ENCODE data around the gene TMEM63A. TPM values are rescaled to one million over a fixed set of nuclear protein-coding genes. Genes with fewer than 3 reads are reported as not detected.

The TMEM63A gene
- total RNA-seq, 2 experiments from 2014 or later, result 29.5 to 33.0 TPM

DNA sequence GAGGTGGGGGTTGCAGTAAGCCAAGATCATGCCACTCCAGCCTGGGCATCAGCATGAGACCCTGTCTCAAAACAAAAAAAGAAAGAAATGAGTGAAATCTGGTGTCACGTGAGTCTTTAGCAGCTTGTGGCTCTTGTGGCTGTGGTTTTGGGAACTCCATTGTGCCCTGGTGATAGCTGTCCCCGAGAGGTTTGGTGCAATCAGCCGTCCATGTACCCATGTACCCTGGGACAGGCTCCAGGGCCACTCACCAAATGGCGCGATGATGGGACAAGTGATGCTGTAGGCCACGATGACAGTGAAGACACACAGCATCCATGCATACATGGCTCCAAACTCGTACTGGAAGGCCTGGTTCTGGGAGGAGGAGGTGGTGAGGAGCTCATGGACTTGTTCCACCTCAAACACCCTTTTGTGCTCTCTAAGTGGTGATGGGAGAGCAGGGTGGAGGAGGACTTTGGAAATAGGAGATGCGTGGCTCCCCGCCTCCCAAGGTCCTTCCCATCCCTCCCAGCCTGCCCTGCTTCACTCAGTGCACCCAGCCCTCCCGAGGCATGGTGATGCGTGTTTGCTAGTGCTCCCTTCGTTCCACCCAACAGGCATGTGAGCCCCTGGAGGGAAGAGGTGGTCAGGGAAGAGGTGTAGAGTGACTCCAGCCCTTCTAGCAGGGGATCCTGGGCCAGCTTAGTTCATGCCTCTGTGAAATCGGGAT lies 29.6 kb downstream of the TMEM63A start:
- Mint-ChIP-seq H3K36me3 (peaks cover 52% of the 10 kb centered on the region), H3K27me3 (no peaks in the 10 kb centered on the region), H3K4me1 (peaks cover 48% of the 10 kb centered on the region), H3K4me3 (no peak overlapping the region), H3K27ac (peak overlapping the region; percentile 72), H3K9me3 (peaks cover 2% of the 10 kb centered on the region)
- no peak for DNase-seq

DNA sequence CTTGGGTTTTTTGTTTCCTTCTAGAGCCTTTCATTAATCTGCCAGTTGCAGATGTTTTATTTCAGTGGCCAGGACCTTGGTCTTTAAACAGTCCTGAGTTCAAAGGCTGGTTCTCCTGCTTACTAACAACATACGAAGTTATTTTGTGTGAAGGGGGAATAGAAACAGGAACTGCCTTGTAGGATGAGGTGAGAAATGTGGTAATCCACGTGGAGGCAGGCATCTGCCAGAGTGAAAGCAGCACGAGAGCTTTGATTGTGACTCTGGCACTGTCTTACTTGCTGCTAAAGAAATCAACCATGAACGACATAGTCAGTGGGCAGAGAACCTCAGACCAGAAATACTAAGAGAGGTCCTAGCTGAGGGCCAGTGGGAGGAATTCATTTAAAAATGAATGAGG lies 30.4 kb downstream of the TMEM63A start:
- peaks cover 2% of the 10 kb centered on the region for H3K9me3 Mint-ChIP-seq
- DNase-seq, result peak; percentile 30
- H3K4me3 Mint-ChIP-seq, result no peak overlapping the region
- peak overlapping the region; percentile 72 for H3K27ac Mint-ChIP-seq
- H3K4me1 Mint-ChIP-seq, result peaks cover 53% of the 10 kb centered on the region
- peaks cover 52% of the 10 kb centered on the region for H3K36me3 Mint-ChIP-seq
- H3K27me3 Mint-ChIP-seq, result no peaks in the 10 kb centered on the region

DNA sequence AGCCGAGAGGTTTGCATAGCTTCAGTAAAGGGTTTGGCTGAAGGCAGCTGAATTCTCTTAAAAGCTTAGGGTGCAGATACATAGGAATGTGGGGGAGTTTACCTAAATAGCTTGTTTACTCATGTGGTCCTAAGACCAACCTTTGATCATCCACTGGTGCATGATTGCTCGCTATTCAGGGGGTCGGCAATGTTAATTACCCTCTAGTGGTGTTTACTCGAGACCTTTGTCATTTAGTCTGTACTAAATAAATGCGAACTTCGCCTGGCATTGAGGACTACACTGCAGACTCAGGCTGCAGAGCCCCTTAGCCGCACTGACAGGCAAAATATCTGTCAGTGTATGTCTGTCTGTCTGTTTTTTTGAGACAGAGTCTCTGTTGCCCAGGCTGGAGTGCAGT lies 31.8 kb downstream of the TMEM63A start:
- Mint-ChIP-seq H3K36me3 (peaks cover 49% of the 10 kb centered on the region), H3K27me3 (no peaks in the 10 kb centered on the region), H3K9me3 (peaks cover 2% of the 10 kb centered on the region), H3K4me3 (no peak overlapping the region), H3K4me1 (peaks cover 47% of the 10 kb centered on the region), H3K27ac (peak overlapping the region; percentile 51)
- no peak for DNase-seq

DNA sequence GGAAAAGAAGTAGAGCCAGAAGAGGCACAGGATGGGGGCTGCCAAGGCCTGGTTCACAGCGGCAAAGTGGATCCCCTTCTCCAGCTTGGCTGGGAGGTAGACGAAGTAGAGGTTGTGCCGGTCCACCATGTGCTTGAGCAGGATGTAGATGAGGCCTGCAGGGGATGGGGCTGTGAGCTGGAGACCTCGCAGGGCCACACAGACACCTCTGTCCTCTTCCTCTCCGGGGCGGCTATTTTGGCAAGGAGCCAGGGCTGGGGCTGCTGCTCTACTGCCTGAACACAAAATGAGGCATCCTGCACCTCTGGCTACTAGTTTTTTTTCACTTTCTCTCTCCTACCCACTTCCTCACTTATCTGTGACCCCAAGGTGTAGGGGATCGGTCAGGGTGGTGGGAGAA lies 32.3 kb downstream of the TMEM63A start:
- no peak overlapping the region for H3K4me3 Mint-ChIP-seq
- peaks cover 47% of the 10 kb centered on the region for H3K4me1 Mint-ChIP-seq
- H3K27ac Mint-ChIP-seq, result peak overlapping the region; percentile 51
- no peaks in the 10 kb centered on the region for H3K27me3 Mint-ChIP-seq
- DNase-seq, result peak; percentile 40
- peaks cover 49% of the 10 kb centered on the region for H3K36me3 Mint-ChIP-seq
- H3K9me3 Mint-ChIP-seq, result peaks cover 2% of the 10 kb centered on the region

DNA sequence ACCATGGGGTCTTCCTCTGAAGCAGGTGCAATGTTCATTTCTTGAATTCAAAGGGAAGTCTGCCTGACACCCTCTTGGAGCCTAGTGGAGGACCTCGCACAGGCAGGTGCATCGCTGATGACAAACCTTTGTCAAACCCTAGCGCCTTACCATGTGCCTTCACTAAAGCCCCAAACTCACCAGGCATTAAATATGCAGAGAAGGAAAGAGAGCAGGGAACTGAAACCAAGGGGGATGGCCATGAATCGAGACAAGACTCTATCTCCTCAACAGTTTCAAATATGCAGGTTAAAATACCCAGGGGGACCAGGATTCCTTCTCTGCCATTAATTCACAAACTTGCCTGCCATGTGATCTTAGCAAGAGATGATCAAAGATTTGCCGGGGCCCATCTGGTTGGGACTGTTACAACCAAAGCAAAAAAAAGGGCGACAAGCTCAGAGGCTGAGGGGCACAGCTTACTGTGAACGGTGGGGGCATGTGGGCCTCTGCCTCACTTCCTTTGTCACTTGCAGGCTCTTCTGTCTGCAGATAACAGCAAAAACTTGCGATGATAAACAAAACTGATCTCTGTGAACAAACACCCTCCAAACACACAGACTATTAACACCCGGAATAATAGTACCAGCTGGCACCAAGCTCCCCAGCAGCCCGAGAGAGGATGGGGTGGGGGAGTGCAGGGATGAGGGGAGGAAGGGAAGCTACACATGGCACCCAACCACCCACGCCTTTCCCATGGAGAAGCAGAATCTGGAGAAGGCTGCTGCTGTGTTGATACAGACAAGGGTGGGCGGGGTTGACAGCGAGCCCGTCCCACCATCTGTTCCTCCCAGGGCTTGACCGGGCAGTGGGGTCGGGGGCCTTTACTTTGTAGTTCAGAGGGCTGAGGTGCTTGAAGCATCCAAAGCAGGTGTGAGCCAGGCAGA lies 33.9 kb downstream of the TMEM63A start:
- no peak for DNase-seq
- H3K27ac Mint-ChIP-seq, result peak overlapping the region; percentile 86
- peak overlapping the region; percentile 48 for H3K4me3 Mint-ChIP-seq
- H3K4me1 Mint-ChIP-seq, result peaks cover 47% of the 10 kb centered on the region
- H3K36me3 Mint-ChIP-seq, result peaks cover 46% of the 10 kb centered on the region
- H3K9me3 Mint-ChIP-seq, result peaks cover 2% of the 10 kb centered on the region
- no peaks in the 10 kb centered on the region for H3K27me3 Mint-ChIP-seq

DNA sequence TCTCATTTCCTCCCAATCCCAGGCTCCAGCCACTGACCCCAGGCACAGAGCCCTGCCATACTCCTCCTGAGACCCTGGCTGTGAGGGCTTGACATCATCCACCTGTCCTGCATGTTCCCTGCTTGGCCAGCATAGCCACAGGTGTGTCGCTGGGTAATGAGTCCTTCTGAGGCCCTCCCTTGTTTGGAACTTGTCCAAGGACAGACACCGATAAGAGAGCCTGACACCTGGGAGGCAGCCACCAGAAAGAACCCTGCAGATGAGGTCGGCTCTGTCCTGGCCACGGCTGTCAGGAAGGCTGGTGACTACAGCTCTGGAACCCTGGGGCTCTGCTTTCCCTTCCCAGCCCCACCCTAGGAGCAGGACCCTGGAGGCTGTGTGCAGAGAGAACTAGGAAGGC lies 34.6 kb downstream of the TMEM63A start:
- Mint-ChIP-seq H3K27me3 (no peaks in the 10 kb centered on the region), H3K9me3 (peaks cover 2% of the 10 kb centered on the region), H3K4me1 (peaks cover 46% of the 10 kb centered on the region), H3K4me3 (no peak overlapping the region), H3K27ac (peak overlapping the region; percentile 86), H3K36me3 (peaks cover 41% of the 10 kb centered on the region)
- no peak for DNase-seq

DNA sequence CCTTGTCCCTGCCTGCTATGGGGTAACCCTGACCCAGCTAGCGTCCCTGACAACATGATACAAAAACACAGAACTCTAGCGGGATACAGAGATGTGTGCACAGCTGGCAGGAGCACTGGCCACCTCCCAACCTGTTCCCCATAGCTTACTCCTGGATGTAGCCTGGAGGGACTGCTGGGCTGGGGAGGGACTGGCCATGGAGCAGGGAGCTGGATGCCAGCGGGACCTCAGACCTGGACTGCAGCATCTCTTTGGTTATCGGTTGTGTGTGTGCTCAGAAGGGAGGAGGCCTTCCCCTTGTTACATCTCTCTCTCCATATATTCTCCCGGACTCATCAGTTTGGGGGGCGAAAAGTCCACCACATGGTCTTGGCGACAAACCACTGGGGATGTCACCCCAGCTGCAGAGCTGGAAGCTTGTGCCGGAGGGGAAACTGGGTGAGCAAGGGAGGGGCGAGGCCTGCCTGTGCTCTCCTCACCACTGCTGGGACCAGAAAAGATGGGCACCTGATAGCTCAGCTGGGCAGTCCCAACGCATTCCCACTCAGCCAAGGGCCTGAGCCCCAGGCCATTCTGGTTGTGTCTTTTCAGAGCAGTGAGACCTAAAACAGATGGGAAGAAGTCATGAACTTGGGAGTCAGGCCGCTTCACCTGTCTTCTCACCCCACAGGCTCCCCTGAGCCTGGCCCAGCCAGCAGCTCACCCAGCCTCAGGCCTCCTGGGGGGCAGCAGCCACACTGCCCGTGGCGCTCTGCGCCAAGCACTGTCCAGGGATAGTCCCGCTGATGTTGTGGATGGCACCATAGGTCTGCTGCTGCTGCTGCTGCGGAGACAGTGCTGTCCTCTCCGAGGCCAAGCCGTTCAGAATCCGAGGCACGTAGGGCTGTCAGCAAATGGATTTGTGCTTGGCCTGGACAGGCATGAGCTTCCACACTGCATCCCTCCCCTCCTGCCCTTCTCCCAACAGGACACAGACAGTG lies 35.6 kb downstream of the TMEM63A start:
- Mint-ChIP-seq H3K27me3 (no peaks in the 10 kb centered on the region), H3K36me3 (peaks cover 32% of the 10 kb centered on the region), H3K4me3 (no peak overlapping the region), H3K27ac (no peak overlapping the region), H3K4me1 (peaks cover 43% of the 10 kb centered on the region), H3K9me3 (peaks cover 2% of the 10 kb centered on the region)
- DNase-seq, result no peak

DNA sequence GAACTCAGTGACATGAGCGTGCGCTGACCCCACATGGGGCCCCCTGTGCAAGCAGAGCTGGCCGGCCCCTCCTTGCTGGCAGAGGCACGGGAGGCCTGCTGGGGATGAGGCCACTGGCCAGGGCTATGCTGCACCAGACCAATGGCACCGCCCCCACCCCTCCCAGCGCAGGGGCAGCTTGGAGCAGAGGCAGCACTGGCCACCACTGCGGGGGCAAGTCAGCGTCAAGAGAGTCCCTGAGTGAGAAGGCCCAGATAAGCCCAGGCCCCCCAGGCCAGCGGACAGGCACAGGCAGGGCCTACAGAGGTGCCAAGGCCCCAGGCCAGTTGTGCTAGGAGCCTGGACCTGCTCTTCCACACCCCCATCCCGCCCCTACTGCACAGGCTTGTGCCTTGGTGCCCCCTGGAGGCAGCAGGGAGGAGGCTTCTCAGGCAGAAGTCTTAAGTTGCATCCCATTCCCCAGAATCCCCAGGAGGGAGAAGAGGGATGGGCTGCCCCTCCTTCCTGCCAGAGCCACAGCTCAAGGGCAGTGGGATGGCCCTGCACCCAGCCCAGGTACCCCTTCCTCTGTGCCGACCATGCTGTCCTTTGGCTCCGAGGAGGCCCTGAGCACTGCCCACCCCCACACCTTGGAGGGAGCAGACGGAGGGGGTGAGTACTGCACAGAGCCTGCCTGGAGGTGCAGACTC lies 36.5 kb downstream of the TMEM63A start:
- Mint-ChIP-seq H3K27me3 (no peaks in the 10 kb centered on the region), H3K4me1 (peaks cover 43% of the 10 kb centered on the region), H3K27ac (peak overlapping the region; percentile 48), H3K4me3 (no peak overlapping the region), H3K9me3 (no peaks in the 10 kb centered on the region), H3K36me3 (peaks cover 25% of the 10 kb centered on the region)
- peak; percentile 49 for DNase-seq

DNA sequence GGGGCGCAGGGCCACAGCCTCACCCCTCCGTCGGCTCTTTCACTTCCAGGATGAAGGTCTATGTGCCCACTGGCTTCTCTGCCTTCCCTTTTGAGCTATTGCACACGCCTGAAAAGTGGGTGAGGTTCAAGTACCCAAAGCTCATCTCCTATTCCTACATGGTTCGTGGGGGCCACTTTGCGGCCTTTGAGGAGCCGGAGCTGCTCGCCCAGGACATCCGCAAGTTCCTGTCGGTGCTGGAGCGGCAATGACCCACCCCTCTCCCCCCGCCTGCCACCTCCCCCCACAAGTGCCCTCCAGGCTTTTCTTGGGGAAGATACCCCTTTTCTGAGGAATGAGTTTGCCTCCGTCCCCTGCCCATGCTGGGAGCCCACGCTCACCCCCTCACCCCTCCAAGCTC lies 37.1 kb downstream of the TMEM63A start:
- Mint-ChIP-seq H3K4me3 (no peak overlapping the region), H3K27ac (peak overlapping the region; percentile 48), H3K36me3 (peaks cover 20% of the 10 kb centered on the region), H3K9me3 (no peaks in the 10 kb centered on the region), H3K27me3 (no peaks in the 10 kb centered on the region), H3K4me1 (peaks cover 42% of the 10 kb centered on the region)
- no peak for DNase-seq

DNA sequence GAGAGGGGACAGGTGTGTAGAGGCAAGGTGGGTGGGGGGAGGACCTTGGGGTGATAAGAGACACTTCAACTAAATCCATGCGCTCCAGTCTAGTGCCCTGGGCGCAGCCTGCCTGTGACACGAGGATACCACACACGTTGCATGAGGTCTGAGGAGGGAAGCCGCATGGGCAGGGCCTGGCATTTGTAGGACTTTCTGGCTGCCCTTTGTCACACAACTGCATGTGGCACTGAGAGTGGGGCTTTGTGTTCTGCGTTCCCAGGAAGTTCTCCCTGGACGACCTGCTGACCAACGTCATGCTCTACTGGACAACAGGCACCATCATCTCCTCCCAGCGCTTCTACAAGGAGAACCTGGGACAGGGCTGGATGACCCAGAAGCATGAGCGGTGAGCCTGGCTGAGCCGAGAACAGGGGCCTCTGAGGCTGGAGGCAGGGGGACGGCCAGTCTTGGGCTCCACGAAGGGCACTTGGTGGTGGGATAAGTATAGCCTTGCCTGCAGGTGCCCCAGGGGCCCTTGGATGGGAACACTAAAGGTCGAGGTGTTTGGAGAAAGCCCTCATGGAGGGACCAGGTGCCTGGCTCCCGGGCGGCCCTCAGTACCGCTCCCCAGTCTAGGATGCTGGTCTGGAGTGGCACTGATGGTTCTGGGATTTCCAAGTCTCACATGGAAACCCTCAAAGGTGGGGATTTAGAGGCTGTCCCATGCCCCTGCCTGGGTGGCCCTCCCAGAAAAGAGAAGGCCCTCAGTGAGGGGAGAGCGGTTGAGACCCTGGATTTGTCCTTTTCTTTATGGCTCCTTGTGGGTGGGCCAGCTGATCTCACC lies 37.7 kb downstream of the TMEM63A start:
- no peaks in the 10 kb centered on the region for H3K27me3 Mint-ChIP-seq
- H3K4me3 Mint-ChIP-seq, result no peak overlapping the region
- H3K36me3 Mint-ChIP-seq, result peaks cover 13% of the 10 kb centered on the region
- no peaks in the 10 kb centered on the region for H3K9me3 Mint-ChIP-seq
- no peak overlapping the region for H3K27ac Mint-ChIP-seq
- peaks cover 35% of the 10 kb centered on the region for H3K4me1 Mint-ChIP-seq
- no peak for DNase-seq

DNA sequence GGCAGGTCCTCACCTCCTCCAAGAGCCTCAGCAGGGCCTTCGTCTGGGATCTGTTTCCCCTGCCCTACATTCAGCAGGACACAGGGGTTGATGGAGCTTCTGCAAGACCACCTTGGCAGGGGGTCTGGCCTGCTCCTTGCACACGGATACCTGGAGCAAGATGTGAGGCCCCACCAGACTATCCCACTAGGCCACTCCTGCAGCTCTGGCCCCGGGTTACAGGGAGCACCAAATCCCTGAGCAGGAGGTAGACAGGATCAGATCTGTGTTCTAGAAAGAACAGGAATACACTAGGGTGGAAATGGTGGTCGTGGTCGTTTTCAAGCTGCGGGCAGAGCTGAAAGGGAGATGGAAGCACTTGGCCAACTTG lies 38.8 kb downstream of the TMEM63A start:
- H3K4me3 Mint-ChIP-seq, result no peak overlapping the region
- H3K36me3 Mint-ChIP-seq, result peaks cover 6% of the 10 kb centered on the region
- no peak overlapping the region for H3K27ac Mint-ChIP-seq
- peaks cover 27% of the 10 kb centered on the region for H3K4me1 Mint-ChIP-seq
- H3K27me3 Mint-ChIP-seq, result no peaks in the 10 kb centered on the region
- no peaks in the 10 kb centered on the region for H3K9me3 Mint-ChIP-seq
- DNase-seq, result no peak

DNA sequence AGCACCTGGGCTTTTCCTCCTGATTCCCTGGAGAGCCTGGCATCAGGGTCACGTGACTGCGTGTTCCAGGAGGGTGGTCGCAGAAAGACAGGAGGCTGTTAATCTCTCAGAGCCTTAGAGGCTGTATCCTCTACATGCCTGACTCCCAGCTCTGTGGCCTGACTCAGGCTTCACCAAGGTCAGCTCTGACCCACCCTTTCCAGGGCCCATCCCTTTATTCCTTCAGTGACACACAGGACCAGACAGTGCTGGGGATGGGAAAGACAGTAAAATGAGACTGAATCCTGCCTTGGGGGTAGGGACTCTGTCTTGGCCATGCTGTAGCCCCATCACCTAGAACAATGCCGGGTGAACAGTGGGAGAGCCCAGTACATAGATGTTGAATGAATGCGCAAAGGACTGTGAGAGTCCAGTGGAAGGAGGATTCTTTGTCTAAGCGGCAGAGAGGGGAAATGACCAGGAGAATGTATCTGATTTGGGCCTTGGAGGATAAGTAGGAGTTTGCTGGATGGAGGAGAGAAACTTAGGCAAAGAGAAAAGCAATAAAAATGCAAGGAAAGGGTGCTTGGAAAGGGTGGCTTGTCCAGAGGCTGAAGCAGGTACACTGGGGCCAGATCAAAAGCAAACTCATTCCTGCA lies 39.3 kb downstream of the TMEM63A start:
- Mint-ChIP-seq H3K27ac (no peak overlapping the region), H3K4me1 (peaks cover 22% of the 10 kb centered on the region)
- no peak for DNase-seq

DNA sequence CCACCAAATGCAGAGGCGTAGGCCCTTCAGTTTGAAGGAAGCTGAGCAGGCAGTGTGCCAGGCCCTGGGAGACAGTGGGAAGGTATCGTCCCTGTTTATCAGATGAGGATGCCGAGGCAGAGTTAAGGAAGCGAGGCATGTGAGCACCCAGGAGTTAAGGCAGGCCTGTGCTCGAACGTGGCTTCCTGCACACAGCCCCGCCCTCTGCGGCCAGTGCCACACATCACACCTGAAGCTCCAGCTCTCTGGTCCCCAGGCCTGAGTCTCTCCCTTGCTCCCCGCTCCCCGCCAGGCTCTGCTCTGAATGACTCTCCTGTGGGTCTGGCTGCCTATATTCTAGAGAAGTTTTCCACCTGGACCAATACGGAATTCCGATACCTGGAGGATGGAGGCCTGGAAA lies 40.1 kb downstream of the TMEM63A start:
- no peak overlapping the region for H3K27ac Mint-ChIP-seq
- no peaks in the 10 kb centered on the region for H3K9me3 Mint-ChIP-seq
- H3K4me1 Mint-ChIP-seq, result peaks cover 14% of the 10 kb centered on the region
- H3K36me3 Mint-ChIP-seq, result peaks cover 1% of the 10 kb centered on the region
- no peak overlapping the region for H3K4me3 Mint-ChIP-seq
- no peak for DNase-seq
- H3K27me3 Mint-ChIP-seq, result no peaks in the 10 kb centered on the region

More for the DNA sequence above, 39.3 kb downstream of the TMEM63A start:
- no peak overlapping the region for H3K4me3 Mint-ChIP-seq
- H3K9me3 Mint-ChIP-seq, result no peaks in the 10 kb centered on the region
- no peaks in the 10 kb centered on the region for H3K27me3 Mint-ChIP-seq
- H3K36me3 Mint-ChIP-seq, result peaks cover 2% of the 10 kb centered on the region
